Nephron (organoid): Measurements from ENCODE around the gene TENM4.

Experiments used
- H3K27ac Mint-ChIP-seq, 3 experiments: 2 replicates each; pipeline ENCODE4 v1.8.0; 2020; ENCODE audit warnings: mixed read lengths in 3 of 3, mild to moderate bottlenecking in 2 of 3, moderate library complexity in 1 of 3
- H3K27me3 Mint-ChIP-seq: 2 replicates; pipeline ENCODE4 v1.8.0; 2021; ENCODE audit warnings: low read depth, mild to moderate bottlenecking, moderate library complexity, mixed read lengths
- H3K36me3 Mint-ChIP-seq: 2 replicates; pipeline ENCODE4 v1.8.0; 2020; ENCODE audit warnings: low read depth, mixed read lengths
- H3K4me1 Mint-ChIP-seq: 2 replicates; pipeline ENCODE4 v1.8.0; 2020; ENCODE audit warnings: mixed read lengths
- H3K4me3 Mint-ChIP-seq, 3 experiments: 2 replicates each; pipeline ENCODE4 v1.8.0; 2020; ENCODE audit warnings: mild to moderate bottlenecking in 3 of 3, mixed read lengths in 3 of 3, moderate library complexity in 2 of 3
- H3K9me3 Mint-ChIP-seq: 2 replicates; pipeline ENCODE4 v1.8.0; 2020; ENCODE audit warnings: mixed read lengths
- TF ChIP-seq, protein P1 (sequence below), 3 experiments: fragments of 200-600 bp; sonication (generic); IDR thresholded peaks; one replicate each; pipeline ENCODE4 v1.5.0; 2021; ENCODE audit warnings: antibody characterized with exemption in 3 of 3; ENCODE audit not compliant: unreplicated experiment in 3 of 3

Gene TENM4

DNA sequence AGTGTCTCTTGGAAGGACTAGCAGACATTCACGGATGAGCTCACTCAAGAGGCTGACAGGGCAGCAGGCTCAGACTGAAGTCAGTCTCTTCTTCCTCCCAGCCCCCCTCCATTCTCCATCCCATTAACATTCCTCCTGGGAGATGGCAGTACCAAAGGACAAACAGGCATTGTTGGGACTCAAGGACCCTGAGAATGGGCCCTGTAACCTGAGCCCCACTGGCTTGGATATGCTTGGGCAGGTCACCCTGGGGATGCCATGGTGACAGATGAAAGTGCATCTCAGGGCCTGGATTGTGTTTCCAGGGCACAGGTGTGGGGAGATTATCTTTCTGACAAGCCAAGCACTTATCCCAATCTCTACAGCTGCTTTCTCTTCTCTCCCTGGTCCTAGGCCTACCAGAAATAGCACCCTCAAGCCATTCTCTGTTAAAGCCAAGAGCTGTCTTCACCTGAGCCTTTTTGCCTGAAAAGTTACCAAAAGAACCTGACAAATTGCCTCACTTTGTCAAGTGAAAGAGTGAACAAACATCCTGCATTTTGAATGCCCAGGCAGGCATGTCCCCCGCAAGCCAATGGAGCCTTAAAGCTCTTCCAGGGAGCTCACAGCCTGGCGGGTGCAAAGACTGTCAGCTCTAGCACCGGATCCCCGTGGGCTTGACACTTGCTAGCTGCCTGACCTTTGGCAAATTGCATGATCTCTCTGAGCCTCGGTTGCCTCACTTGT lies 500.2 kb downstream of the TENM4 start:
- no peaks in the 10 kb centered on the region for H3K9me3 Mint-ChIP-seq
- peaks cover 3% of the 10 kb centered on the region for H3K27me3 Mint-ChIP-seq
- peaks cover 61% of the 10 kb centered on the region for H3K4me1 Mint-ChIP-seq
- no peak overlapping the region for H3K4me3 Mint-ChIP-seq
- H3K36me3 Mint-ChIP-seq: peaks cover 19% of the 10 kb centered on the region
- H3K27ac Mint-ChIP-seq: peak overlapping the region; percentile 47 to 90 (median 65)
- TF ChIP-seq, protein P1, sequence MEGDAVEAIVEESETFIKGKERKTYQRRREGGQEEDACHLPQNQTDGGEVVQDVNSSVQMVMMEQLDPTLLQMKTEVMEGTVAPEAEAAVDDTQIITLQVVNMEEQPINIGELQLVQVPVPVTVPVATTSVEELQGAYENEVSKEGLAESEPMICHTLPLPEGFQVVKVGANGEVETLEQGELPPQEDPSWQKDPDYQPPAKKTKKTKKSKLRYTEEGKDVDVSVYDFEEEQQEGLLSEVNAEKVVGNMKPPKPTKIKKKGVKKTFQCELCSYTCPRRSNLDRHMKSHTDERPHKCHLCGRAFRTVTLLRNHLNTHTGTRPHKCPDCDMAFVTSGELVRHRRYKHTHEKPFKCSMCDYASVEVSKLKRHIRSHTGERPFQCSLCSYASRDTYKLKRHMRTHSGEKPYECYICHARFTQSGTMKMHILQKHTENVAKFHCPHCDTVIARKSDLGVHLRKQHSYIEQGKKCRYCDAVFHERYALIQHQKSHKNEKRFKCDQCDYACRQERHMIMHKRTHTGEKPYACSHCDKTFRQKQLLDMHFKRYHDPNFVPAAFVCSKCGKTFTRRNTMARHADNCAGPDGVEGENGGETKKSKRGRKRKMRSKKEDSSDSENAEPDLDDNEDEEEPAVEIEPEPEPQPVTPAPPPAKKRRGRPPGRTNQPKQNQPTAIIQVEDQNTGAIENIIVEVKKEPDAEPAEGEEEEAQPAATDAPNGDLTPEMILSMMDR (IDR thresholded peaks at IDR 0.05; ENCODE audit: unreplicated experiment in 3 of 3): no peak

DNA sequence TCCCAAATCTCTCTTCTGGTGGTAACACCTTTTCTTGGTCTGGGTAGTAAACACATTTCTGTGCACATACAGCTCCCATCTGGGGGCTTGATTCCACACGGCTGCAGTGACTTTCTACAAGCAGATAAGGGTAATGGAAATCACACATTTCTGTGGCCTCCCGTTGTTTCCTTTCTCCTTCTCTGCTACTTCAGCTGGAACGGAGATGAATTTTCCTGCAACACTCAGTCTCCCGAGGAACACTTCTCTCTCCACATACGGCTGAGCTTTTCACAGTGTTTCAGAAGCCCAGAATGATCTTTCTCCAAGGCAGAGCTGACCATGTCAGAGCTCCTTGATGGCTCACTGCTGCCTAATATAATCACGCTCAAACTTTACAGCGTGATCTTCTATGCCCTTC lies 501.9 kb downstream of the TENM4 start:
- peaks cover 52% of the 10 kb centered on the region for H3K4me1 Mint-ChIP-seq
- H3K27ac Mint-ChIP-seq: peak overlapping the region in 2 of 3 experiments; percentile 65 to 85
- H3K27me3 Mint-ChIP-seq: peaks cover 3% of the 10 kb centered on the region
- no peak overlapping the region for H3K4me3 Mint-ChIP-seq
- peaks cover 12% of the 10 kb centered on the region for H3K36me3 Mint-ChIP-seq
- no peaks in the 10 kb centered on the region for H3K9me3 Mint-ChIP-seq
- TF ChIP-seq, protein P1 (IDR thresholded peaks at IDR 0.05; ENCODE audit: unreplicated experiment in 3 of 3): no peak

DNA sequence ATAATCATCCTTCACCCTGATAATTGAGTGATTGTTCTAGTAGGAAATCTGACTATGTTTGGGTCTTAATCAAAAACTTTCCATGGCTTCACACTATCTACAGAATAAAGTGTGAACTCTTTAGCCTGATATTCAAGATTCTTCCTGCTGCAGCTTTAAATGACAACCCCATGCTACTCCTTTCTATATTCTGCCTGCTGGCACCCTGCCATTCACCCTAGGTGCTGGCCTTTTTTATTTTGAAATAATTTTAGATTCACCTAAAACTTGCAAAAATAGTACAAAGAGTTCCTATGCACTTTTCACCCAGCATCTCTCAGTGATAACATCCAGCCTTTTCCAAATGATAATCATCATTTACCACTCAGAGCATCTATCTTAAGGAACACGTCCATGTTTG lies 502.8 kb downstream of the TENM4 start:
- H3K9me3 Mint-ChIP-seq: no peaks in the 10 kb centered on the region
- peaks cover 3% of the 10 kb centered on the region for H3K27me3 Mint-ChIP-seq
- H3K4me3 Mint-ChIP-seq: no peak overlapping the region
- TF ChIP-seq, protein P1 (IDR thresholded peaks at IDR 0.05; ENCODE audit: unreplicated experiment in 3 of 3): no peak
- peak overlapping the region in 1 of 3 experiments; percentile 39 for H3K27ac Mint-ChIP-seq
- H3K36me3 Mint-ChIP-seq: peaks cover 12% of the 10 kb centered on the region
- H3K4me1 Mint-ChIP-seq: peaks cover 52% of the 10 kb centered on the region

DNA sequence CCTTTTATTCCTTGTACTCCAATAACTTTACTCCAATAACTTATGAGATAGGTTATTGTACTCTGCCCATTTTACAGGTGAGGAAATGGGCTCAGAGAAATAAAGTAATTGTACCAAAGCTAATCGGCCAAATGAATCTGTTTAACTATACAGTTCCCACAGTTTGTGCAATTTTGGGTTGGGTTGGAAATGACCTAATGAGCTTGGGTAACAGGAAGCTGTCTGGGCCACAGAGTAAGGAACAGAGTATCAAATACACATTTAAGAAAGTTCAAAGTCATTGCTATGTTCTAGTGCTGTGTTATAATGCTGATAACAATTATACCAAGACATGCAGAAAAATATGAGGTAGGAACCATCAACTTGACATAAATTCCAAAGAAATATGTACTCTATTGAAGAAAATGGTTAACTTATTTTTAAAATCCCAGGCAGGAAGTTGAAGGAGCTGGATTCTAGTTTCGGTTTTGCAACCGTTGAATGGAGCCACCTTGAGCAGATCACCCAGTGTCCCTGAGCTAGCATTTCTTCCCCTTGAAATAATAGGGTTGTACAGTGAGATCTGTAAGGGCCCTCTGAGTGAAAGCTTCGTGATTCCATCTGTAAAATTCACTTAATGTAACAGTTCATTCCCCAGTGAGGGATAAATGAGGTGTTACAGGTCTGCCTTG lies 505.3 kb downstream of the TENM4 start:
- Mint-ChIP-seq H3K4me1 (peaks cover 53% of the 10 kb centered on the region), H3K36me3 (peaks cover 17% of the 10 kb centered on the region), H3K27ac (peak overlapping the region in 1 of 3 experiments; percentile 70), H3K4me3 (no peak overlapping the region), H3K27me3 (no peaks in the 10 kb centered on the region), H3K9me3 (no peaks in the 10 kb centered on the region)
- TF ChIP-seq, protein P1 (IDR thresholded peaks at IDR 0.05; ENCODE audit: unreplicated experiment in 3 of 3): no peak

DNA sequence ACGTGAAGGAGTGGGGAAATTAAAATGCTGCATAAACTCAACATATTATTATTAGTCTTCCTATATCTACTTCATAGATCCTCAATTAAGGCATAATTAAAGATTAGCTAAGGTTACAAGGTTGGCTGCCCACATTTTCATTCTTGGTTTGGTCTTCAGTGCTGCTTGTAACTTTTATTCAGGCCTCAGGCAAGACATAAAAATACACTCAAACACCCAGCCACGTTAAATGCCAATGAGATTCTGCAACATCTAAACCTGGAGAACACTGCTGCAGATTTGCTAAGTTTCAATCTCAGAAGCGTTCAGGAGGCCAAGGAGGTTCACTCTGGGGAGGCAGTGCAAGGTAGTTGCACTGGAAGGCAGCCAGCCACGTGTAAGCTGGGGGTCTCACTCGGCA lies 507.5 kb downstream of the TENM4 start:
- Mint-ChIP-seq H3K27ac (peak overlapping the region; percentile 37 to 88 (median 72)), H3K36me3 (peaks cover 13% of the 10 kb centered on the region), H3K4me1 (peaks cover 49% of the 10 kb centered on the region), H3K4me3 (no peak overlapping the region), H3K9me3 (no peaks in the 10 kb centered on the region), H3K27me3 (no peaks in the 10 kb centered on the region)
- TF ChIP-seq, protein P1 (IDR thresholded peaks at IDR 0.05; ENCODE audit: unreplicated experiment in 3 of 3): no peak
